Measurements from ENCODE around the gene NPSR1. TPM values are rescaled to one million over a fixed set of nuclear protein-coding genes. Genes with fewer than 3 reads are reported as not detected.

NPSR1 gene
- total RNA-seq, 1 donor from 2014 or later: not detected

GRCh38 chr7:34832020-34832419 lies 174.0 kb downstream of the NPSR1 start:
- DNase-seq (ENCODE audit: low read depth): no peak
- TF ChIP-seq CTCF (conservative IDR thresholded peaks at IDR 0.05; ENCODE audit: low read depth, low read length): no peak
- no peak overlapping the region for H3K4me3 ChIP-seq (ENCODE audit: low read depth, low read length)

- DNase-seq (ENCODE audit: low read depth): no peak
These were observed 178.0 kb downstream of the NPSR1 start for GRCh38 chr7:34835901-34836600.

DNA sequence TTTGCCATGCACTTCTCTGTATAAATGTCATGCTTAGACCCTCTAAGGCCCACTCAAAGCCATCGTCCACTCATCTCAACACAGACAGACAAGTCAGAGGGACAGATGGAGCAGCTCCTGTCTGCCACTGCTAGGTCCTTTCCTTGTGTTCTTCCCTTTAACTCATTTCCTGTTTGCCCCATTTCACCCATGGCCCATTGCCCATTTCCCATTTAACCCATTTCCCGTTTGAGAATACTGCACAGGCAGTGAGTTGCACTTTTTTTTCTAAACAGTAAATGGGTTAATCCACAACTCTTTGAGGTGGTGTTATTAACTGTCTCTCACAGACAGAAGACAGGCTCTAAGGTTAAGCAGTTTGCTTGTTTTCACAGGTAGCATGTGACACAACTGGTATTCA lies 179.3 kb downstream of the NPSR1 start:
- H3K4me3 ChIP-seq (ENCODE audit: low read depth, low read length): no peak overlapping the region
- DNase-seq (ENCODE audit: low read depth): no peak
- no peak for TF ChIP-seq CTCF (conservative IDR thresholded peaks at IDR 0.05; ENCODE audit: low read depth, low read length)

More at GRCh38 chr7:34835901-34836600, 178.0 kb downstream of the NPSR1 start:
- no peak overlapping the region for H3K4me3 ChIP-seq (ENCODE audit: low read depth, low read length)
- no peak for TF ChIP-seq CTCF (conservative IDR thresholded peaks at IDR 0.05; ENCODE audit: low read depth, low read length)

- no peak overlapping the region for H3K4me3 ChIP-seq (ENCODE audit: low read depth, low read length)
- no peak for TF ChIP-seq CTCF (conservative IDR thresholded peaks at IDR 0.05; ENCODE audit: low read depth, low read length)
- no peak for DNase-seq (ENCODE audit: low read depth)
These were observed 179.8 kb downstream of the NPSR1 start for GRCh38 chr7:34837801-34838201.

GRCh38 chr7:34838329-34838728 lies 180.3 kb downstream of the NPSR1 start:
- H3K4me3 ChIP-seq (ENCODE audit: low read depth, low read length): no peak overlapping the region
- DNase-seq (ENCODE audit: low read depth): no peak
- TF ChIP-seq CTCF (conservative IDR thresholded peaks at IDR 0.05; ENCODE audit: low read depth, low read length): no peak

DNA sequence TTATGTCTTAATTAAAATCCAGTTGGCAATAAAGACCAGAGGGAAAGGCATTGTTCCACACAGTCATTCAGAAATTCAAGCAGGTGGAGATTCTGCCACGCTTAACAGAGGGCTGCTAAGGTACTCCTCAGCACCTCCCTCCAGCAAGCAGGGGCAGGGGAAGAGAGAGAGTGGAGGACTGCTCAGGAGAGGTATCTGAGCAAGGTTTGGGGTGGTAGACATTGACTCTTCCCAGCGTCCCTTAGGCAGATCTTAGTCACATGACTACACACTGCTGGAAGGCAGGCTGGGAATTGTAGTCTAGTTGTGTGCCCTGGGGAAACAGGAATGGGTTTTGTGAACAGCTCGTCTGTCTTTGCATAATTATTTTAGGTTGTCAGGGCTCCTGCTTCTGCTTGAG lies 181.6 kb downstream of the NPSR1 start:
- no peak for TF ChIP-seq CTCF (conservative IDR thresholded peaks at IDR 0.05; ENCODE audit: low read depth, low read length)
- no peak overlapping the region for H3K4me3 ChIP-seq (ENCODE audit: low read depth, low read length)
- no peak for DNase-seq (ENCODE audit: low read depth)

DNA sequence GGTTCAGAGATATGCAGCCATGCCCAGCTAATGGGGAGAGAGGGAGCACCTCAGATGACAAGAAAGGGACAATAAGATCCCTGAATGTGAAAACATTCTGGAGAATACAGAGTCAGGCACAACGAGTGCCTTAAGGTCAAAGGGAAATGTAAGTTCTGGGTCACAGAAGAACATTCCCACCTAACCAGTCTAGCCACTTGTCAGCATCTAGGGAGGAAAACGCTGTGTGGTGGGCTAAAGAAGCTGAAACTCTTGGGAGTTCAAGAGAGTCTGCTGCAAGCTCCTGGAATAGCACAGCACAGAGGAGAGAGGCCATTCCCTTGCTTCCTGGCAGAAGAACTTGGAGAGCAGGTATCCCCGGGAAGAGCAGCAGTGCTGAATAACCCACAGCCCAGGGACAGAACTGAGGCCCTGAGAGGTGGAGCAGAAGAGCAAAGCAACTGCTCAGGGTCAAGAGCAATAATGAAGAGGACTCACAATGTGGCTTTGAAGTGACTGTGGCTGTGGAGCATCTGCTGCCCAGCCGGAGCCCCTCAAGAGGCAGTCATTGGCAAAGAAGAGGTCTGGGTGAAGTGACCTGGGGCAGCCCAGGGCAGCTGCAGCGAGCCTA lies 182.3 kb downstream of the NPSR1 start:
- no peak for TF ChIP-seq CTCF (conservative IDR thresholded peaks at IDR 0.05; ENCODE audit: low read depth, low read length)
- DNase-seq (ENCODE audit: low read depth): no peak
- H3K4me3 ChIP-seq (ENCODE audit: low read depth, low read length): no peak overlapping the region
